Osteocyte (in vitro differentiated cells): ENCODE data around the gene CTTNBP2NL. TPM values are rescaled to one million over a fixed set of nuclear protein-coding genes. Genes with fewer than 3 reads are reported as not detected.

Experiments used
- DNase-seq: peaks from one replicate; pipeline ENCODE4 v3.0.0; 2021; ENCODE audit warnings: mixed read lengths; ENCODE audit not compliant: unreplicated experiment; ENCODE audit errors: extremely low spot score
- H3K27ac Mint-ChIP-seq: one replicate; pipeline ENCODE4 v1.8.0; 2021; ENCODE audit warnings: mild to moderate bottlenecking, mixed read lengths; ENCODE audit not compliant: unreplicated experiment
- H3K27me3 Mint-ChIP-seq: one replicate; pipeline ENCODE4 v1.8.0; 2021; ENCODE audit warnings: mixed read lengths; ENCODE audit not compliant: unreplicated experiment
- H3K36me3 Mint-ChIP-seq: one replicate; pipeline ENCODE4 v1.8.0; 2021; ENCODE audit warnings: mixed read lengths; ENCODE audit not compliant: unreplicated experiment
- H3K4me1 Mint-ChIP-seq: one replicate; pipeline ENCODE4 v1.8.0; 2021; ENCODE audit warnings: mixed read lengths; ENCODE audit not compliant: unreplicated experiment
- H3K4me3 Mint-ChIP-seq: one replicate; pipeline ENCODE4 v1.8.0; 2021; ENCODE audit warnings: mild to moderate bottlenecking, moderate library complexity, mixed read lengths; ENCODE audit not compliant: unreplicated experiment
- H3K9me3 Mint-ChIP-seq: one replicate; pipeline ENCODE4 v1.8.0; 2021; ENCODE audit warnings: mixed read lengths; ENCODE audit not compliant: unreplicated experiment
- total RNA-seq: library from RNA; stranded (reverse); gene quantifications from 2 replicates; pipeline ENCODE4 v1.2.1, GENCODE V29; 2021
- TF ChIP-seq, protein P1 (sequence below): fragments of 200-600 bp; sonication (generic); IDR thresholded peaks from 2 replicates; pipeline ENCODE4 v1.5.0; 2021; ENCODE audit warnings: antibody characterized with exemption, mild to moderate bottlenecking, moderate library complexity

Gene CTTNBP2NL
- total RNA-seq, 1 donor from 2014 or later = 50.6 TPM

DNA sequence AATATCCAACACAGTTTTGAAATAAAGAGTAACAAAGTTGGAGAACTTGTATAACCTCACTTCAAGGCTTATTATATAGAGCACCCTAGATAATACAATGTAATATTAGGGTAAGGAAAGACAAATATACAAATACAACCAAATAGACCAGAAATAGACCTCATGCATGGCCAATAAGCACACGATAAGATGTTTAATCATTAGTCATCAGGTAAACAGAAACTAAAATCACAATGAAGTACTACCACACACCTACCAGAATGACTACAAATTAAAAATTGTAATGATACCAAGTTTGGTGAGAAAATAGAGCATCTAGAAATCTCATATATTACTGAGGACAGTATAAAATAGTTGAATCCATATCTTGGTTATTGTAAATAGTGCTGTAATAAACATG lies 20.3 kb upstream of the CTTNBP2NL start:
- Mint-ChIP-seq H3K36me3 (no peaks in the 10 kb centered on the region), H3K4me1 (no peaks in the 10 kb centered on the region), H3K27ac (no peak overlapping the region), H3K9me3 (peaks cover 7% of the 10 kb centered on the region), H3K27me3 (peaks cover 74% of the 10 kb centered on the region), H3K4me3 (no peak overlapping the region)
- DNase-seq = no peak
- TF ChIP-seq, protein P1, sequence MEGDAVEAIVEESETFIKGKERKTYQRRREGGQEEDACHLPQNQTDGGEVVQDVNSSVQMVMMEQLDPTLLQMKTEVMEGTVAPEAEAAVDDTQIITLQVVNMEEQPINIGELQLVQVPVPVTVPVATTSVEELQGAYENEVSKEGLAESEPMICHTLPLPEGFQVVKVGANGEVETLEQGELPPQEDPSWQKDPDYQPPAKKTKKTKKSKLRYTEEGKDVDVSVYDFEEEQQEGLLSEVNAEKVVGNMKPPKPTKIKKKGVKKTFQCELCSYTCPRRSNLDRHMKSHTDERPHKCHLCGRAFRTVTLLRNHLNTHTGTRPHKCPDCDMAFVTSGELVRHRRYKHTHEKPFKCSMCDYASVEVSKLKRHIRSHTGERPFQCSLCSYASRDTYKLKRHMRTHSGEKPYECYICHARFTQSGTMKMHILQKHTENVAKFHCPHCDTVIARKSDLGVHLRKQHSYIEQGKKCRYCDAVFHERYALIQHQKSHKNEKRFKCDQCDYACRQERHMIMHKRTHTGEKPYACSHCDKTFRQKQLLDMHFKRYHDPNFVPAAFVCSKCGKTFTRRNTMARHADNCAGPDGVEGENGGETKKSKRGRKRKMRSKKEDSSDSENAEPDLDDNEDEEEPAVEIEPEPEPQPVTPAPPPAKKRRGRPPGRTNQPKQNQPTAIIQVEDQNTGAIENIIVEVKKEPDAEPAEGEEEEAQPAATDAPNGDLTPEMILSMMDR = no peak

DNA sequence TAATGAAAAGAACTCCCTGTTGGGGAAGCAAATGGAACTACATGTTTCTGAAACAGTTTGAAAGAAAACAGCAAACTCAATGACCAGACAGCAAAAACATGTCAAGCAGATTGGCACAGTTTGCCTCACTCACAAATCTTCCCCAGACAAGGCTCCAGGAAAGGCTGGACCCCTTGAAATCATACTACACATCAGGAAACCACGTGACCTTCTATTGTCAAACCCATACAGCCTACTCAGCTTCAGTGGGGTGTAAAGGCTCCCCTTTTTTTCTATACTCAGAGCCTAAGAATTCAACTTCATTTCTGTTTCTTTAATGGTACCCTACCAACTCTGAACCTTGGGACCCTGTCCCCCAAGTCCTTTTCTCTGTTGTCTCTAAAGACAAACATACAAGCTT lies 15.7 kb upstream of the CTTNBP2NL start:
- Mint-ChIP-seq H3K4me1 (no peaks in the 10 kb centered on the region), H3K27ac (no peak overlapping the region), H3K36me3 (no peaks in the 10 kb centered on the region), H3K9me3 (peaks cover 7% of the 10 kb centered on the region), H3K27me3 (peaks cover 61% of the 10 kb centered on the region), H3K4me3 (no peak overlapping the region)
- TF ChIP-seq, protein P1 = no peak
- no peak for DNase-seq

GRCh38 chr1:112381324-112382076 lies 14.5 kb upstream of the CTTNBP2NL start:
- TF ChIP-seq, protein P1 = no peak
- no peak overlapping the region for H3K4me3 Mint-ChIP-seq
- H3K27ac Mint-ChIP-seq = no peak overlapping the region
- no peak for DNase-seq
- no peaks in the 10 kb centered on the region for H3K36me3 Mint-ChIP-seq
- H3K4me1 Mint-ChIP-seq = no peaks in the 10 kb centered on the region
- peaks cover 51% of the 10 kb centered on the region for H3K27me3 Mint-ChIP-seq
- H3K9me3 Mint-ChIP-seq = peaks cover 7% of the 10 kb centered on the region

- Mint-ChIP-seq H3K27me3 (peaks cover 30% of the 10 kb centered on the region), H3K4me1 (peaks cover 14% of the 10 kb centered on the region), H3K9me3 (no peaks in the 10 kb centered on the region), H3K4me3 (no peak overlapping the region), H3K27ac (no peak overlapping the region), H3K36me3 (no peaks in the 10 kb centered on the region)
- TF ChIP-seq, protein P1 = no peak
- DNase-seq = no peak
These were observed 12.1 kb upstream of the CTTNBP2NL start for GRCh38 chr1:112383759-112384370.

GRCh38 chr1:112386024-112386723 lies 9.8 kb upstream of the CTTNBP2NL start:
- TF ChIP-seq, protein P1 = no peak
- no peak for DNase-seq
- peaks cover 18% of the 10 kb centered on the region for H3K27me3 Mint-ChIP-seq
- H3K27ac Mint-ChIP-seq = no peak overlapping the region
- no peaks in the 10 kb centered on the region for H3K9me3 Mint-ChIP-seq
- peaks cover 25% of the 10 kb centered on the region for H3K4me1 Mint-ChIP-seq
- no peak overlapping the region for H3K4me3 Mint-ChIP-seq
- H3K36me3 Mint-ChIP-seq = no peaks in the 10 kb centered on the region
